NB4 (cell line): ENCODE results near the gene APRT.

ENCODE experiments used
- DNase-seq: peaks from one replicate; pipeline ENCODE4 v3.0.0; 2010; ENCODE audit warnings: low read depth
- H3K4me3 ChIP-seq: one replicate; pipeline ENCODE4 v1.5.1; 2011; ENCODE audit warnings: mild to moderate bottlenecking, low read depth, low read length, moderate library complexity
- CTCF ChIP-seq: IDR thresholded peaks from one replicate; pipeline ENCODE4 v1.5.1; 2012; ENCODE audit warnings: low read depth, low read length
- MAX ChIP-seq: IDR thresholded peaks from 2 replicates; pipeline ENCODE4 v1.6.1; 2011; ENCODE audit warnings: low read depth, low read length
- MYC ChIP-seq: IDR thresholded peaks from 2 replicates; pipeline ENCODE4 v1.6.1; 2011; ENCODE audit warnings: low read depth, low read length
- POLR2A ChIP-seq: IDR thresholded peaks from 2 replicates; pipeline ENCODE4 v1.6.1; 2011; ENCODE audit warnings: mild to moderate bottlenecking; ENCODE audit not compliant: insufficient read length; ENCODE audit errors: extremely low read depth

APRT gene

GRCh38 chr16:88798772-88799455 is 12.8 kb downstream of the APRT start:
- DNase-seq = peak; percentile 78
- H3K4me3 ChIP-seq = peak overlapping the region; percentile 7
- no peak for TF ChIP-seq CTCF
- TF ChIP-seq POLR2A = no peak

DNA sequence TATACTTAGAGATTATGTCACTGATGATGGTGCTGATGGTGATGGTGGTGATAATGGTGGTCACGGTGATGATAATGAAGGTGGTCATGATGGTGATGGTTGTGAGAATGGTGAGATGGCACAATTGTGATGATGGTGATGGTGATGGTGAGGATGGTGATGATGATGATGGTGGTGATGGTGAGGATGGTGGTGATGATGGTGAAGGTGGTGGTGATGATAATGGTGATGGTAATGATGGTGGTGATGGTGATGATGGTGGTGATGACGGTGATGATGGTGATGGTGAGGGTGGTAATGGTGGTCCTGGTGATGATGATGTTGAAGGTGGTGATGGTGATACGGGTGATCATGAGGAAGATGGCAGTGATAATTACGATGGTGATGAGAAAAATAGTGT is 13.7 kb downstream of the APRT start:
- DNase-seq = no peak
- no peak overlapping the region for H3K4me3 ChIP-seq
- TF ChIP-seq CTCF = no peak
- no peak for TF ChIP-seq POLR2A
- TF ChIP-seq MYC = no peak
- no peak for TF ChIP-seq MAX

DNA sequence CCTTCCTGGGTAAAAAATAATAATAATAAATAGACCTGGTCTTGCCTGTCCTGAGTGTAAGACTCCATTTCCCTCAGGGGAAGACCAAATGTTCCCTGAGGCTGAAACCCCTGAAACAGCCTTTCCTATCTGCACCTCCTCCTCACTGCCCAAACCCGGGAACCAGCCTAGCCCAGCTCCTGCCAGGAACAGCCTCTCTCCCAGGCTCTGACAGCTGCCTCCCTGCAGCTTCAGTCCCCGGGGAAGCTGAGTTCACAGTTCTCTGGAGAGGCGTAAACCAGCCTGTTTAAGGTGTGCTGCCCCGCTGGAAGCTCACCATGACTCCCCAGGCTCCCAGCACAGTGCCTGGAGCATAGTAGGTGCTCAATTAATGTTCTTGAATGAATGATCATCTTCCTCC is 15.4 kb downstream of the APRT start:
- TF ChIP-seq MAX (no peak), POLR2A (no peak), MYC (no peak), CTCF (no peak)
- no peak overlapping the region for H3K4me3 ChIP-seq
- no peak for DNase-seq

GRCh38 chr16:88793251-88793954 is 18.3 kb downstream of the APRT start:
- peak overlapping the region; percentile 63 for H3K4me3 ChIP-seq
- TF ChIP-seq POLR2A (peak; percentile 65), CTCF (no peak), MAX (peak; percentile 63), MYC (peak; percentile 80)
- DNase-seq = peak; percentile 93

DNA sequence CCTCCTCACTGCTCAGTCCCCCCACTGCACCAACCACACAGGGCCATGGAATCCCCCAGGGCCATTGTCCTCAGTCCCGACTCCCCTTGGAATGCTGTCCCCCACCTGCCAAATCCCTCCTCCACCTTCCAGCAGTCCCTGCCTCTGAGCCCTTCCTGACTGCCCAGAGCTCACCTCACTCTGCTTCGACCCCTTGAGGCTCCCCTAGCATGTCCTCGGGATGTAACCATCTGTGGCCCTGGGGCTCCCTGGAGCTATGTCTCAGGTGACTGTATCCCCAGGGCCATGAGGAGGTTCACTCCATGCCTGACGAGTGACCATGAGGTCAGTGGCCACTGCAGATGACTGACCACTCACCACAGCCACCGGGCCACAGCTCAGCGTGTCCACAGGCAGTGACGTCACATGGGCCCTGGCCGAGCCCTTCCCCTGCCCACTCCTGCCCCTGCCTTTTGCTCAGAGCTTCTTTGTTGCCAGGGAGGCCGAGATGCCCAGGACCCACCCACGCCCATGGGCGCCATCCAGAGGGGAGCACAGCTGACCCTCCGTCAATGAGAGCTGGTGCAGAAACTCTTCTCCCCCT is 19.0 kb downstream of the APRT start:
- peak overlapping the region; percentile 83 for H3K4me3 ChIP-seq
- no peak for TF ChIP-seq MAX
- TF ChIP-seq MYC = no peak; the same call in 1 of the 2 replicates
- TF ChIP-seq POLR2A = no peak
- TF ChIP-seq CTCF = no peak
- peak; percentile 45 for DNase-seq
